B cell (primary cell): Measurements from ENCODE around the gene ABCG5. TPM values are rescaled to one million over a fixed set of nuclear protein-coding genes. Genes with fewer than 3 reads are reported as not detected.

Source experiments
- ATAC-seq: fragments of 200-7000 bp; cut with Tn5 transposase; one replicate; pipeline ENCODE4 v1.10.0; 2021; ENCODE audit warnings: low read depth, mild to moderate bottlenecking, moderate number of reproducible peaks, moderate library complexity
- CTCF ChIA-PET: fragments of 350-600 bp; sonication (Branson Sonifier 250); formaldehyde crosslinking; loops from one replicate; lab custom pipeline; 2021; ENCODE audit warnings: antibody characterized with exemption, inconsistent platforms; lab: Charles Lee
- POLR2A ChIA-PET: fragments of 350-600 bp; sonication (Branson Sonifier 250); formaldehyde crosslinking; loops from one replicate; lab custom pipeline; 2021; ENCODE audit warnings: antibody characterized with exemption; lab: Charles Lee
- DNase-seq: peaks from one replicate; pipeline ENCODE4 v3.0.0; 2013
- H2AFZ ChIP-seq: 2 replicates; pipeline ENCODE4 v1.6.1; 2012; ENCODE audit warnings: mild to moderate bottlenecking, low read depth, low read length; ENCODE audit not compliant: insufficient read depth, poor library complexity, severe bottlenecking
- H3K27ac ChIP-seq, 2 donors: 1 replicate in 1 of 2; 2 replicates in 1 of 2; pipeline ENCODE4 v1.5.1; 2012 to 2013; ENCODE audit warnings: low read length in 2 of 2, mild to moderate bottlenecking in 2 of 2, moderate library complexity in 1 of 2
- H3K27me3 ChIP-seq, 4 experiments: fragments of 200-600 bp in 1 of 4; sonication (generic) in 1 of 4; replicated peaks in 1 of 4; 1 replicate in 2 of 4; 2 replicates in 2 of 4; pipeline versions ENCODE4 v1.6.1 to v1.7.0; 2013 to 2016; ENCODE audit warnings: low read length in 3 of 4, mild to moderate bottlenecking in 2 of 4, mixed read lengths in 1 of 4, moderate library complexity in 1 of 4; ENCODE audit not compliant: insufficient read depth in 4 of 4, control insufficient read depth in 3 of 4; ENCODE audit errors: control extremely low read depth in 1 of 4
- H3K36me3 ChIP-seq, 2 experiments: replicated peaks in 1 of 2; 1 replicate in 1 of 2; 2 replicates in 1 of 2; pipeline versions ENCODE4 v1.6.1 to v1.7.1; 2013; ENCODE audit warnings: low read length in 1 of 2; ENCODE audit not compliant: insufficient read depth in 2 of 2, control insufficient read depth in 1 of 2; ENCODE audit errors: control extremely low read depth in 1 of 2, extremely low read depth in 1 of 2
- H3K4me1 ChIP-seq, 2 donors: fragments of 200-600 bp in 1 of 2; sonication (generic) in 1 of 2; 1 replicate in 1 of 2; 2 replicates in 1 of 2; pipeline versions ENCODE4 v1.5.1 to v1.6.1; 2013 to 2017; ENCODE audit warnings: low read length in 2 of 2; ENCODE audit not compliant: control insufficient read depth in 2 of 2, insufficient read depth in 2 of 2
- H3K4me2 ChIP-seq: replicated peaks from 2 replicates; pipeline ENCODE3; 2012; ENCODE audit warnings: mild to moderate bottlenecking, low read depth, low read length; ENCODE audit not compliant: poor library complexity, severe bottlenecking
- H3K4me3 ChIP-seq, 5 experiments: fragments of 200-600 bp in 1 of 5; sonication (generic) in 1 of 5; 1 replicate in 3 of 5; 2 replicates in 2 of 5; pipeline versions ENCODE4 v1.5.1 to v1.7.0; 2011 to 2016; ENCODE audit warnings: low read length in 4 of 5, mild to moderate bottlenecking in 4 of 5, low read depth in 2 of 5, control low read depth in 1 of 5, moderate library complexity in 1 of 5; ENCODE audit not compliant: insufficient read depth in 1 of 5; ENCODE audit errors: control extremely low read depth in 1 of 5, extremely low read depth in 1 of 5
- H3K79me2 ChIP-seq: fragments of 200-600 bp; sonication (generic); one replicate; pipeline ENCODE4 v1.6.0; 2016; ENCODE audit warnings: low read length; ENCODE audit not compliant: control insufficient read depth, insufficient read depth
- H3K9ac ChIP-seq: fragments of 200-600 bp; sonication (generic); 2 replicates; pipeline ENCODE4 v1.6.1; 2017; ENCODE audit warnings: mild to moderate bottlenecking, low read length, moderate library complexity
- H3K9me3 ChIP-seq, 3 donors: one replicate each; pipeline versions ENCODE4 v1.6.1 to v1.7.1; 2013; ENCODE audit warnings: low read length in 2 of 3; ENCODE audit not compliant: control insufficient read depth in 2 of 3, insufficient read depth in 1 of 3; ENCODE audit errors: control extremely low read depth in 1 of 3
- H4K20me1 ChIP-seq: 2 replicates; pipeline ENCODE4 v1.6.0; 2012; ENCODE audit warnings: mild to moderate bottlenecking, low read length; ENCODE audit not compliant: insufficient read depth, control insufficient read depth, poor library complexity, severe bottlenecking
- H3K27ac Mint-ChIP-seq: one replicate; pipeline ENCODE4 v1.8.0; 2021; ENCODE audit warnings: mixed read lengths
- H3K27me3 Mint-ChIP-seq: one replicate; pipeline ENCODE4 v1.8.0; 2021; ENCODE audit warnings: mixed read lengths
- H3K4me1 Mint-ChIP-seq: one replicate; pipeline ENCODE4 v1.8.0; 2021; ENCODE audit warnings: mixed read lengths
- H3K4me3 Mint-ChIP-seq: one replicate; pipeline ENCODE4 v1.8.0; 2021; ENCODE audit warnings: mixed read lengths
- H3K9me3 Mint-ChIP-seq: one replicate; pipeline ENCODE4 v1.8.0; 2022; ENCODE audit warnings: mixed read lengths; ENCODE audit not compliant: insufficient read depth
- CTCF ChIP-seq: fragments of 200-600 bp; IDR thresholded peaks from one replicate; pipeline ENCODE4 v1.8.0; 2022; ENCODE audit warnings: antibody characterized with exemption, mild to moderate bottlenecking
- EZH2 ChIP-seq: IDR thresholded peaks from 2 replicates; pipeline ENCODE4 v1.6.1; 2012; ENCODE audit warnings: borderline replicate concordance, low read depth, mild to moderate bottlenecking, moderate library complexity, low read length; ENCODE audit not compliant: insufficient read depth, poor library complexity, severe bottlenecking
- WGBS: methylation state at CpG from one replicate; pipeline ENCODE4 v1.1.5; 2013; ENCODE audit warnings: missing lambda C conversion rate; ENCODE audit not compliant: insufficient coverage; 5-methylcytosine and 5-hydroxymethylcytosine counted together
- intact Hi-C: fragments of 100-400 bp; cut with micrococcal nuclease; formaldehyde crosslinking; loops from one replicate; pipeline ENCODE4 v1.10.0; 2022
- polyA plus RNA-seq: library from polyadenylated mRNA; depleted of rRNA; stranded (reverse); fragments of >200 nt; gene quantifications from 2 replicates; pipeline ENCODE4 v1.2.3, GENCODE V29; 2012
- total RNA-seq, 2 donors: library from RNA; stranded (reverse); fragments of 120-200 nt in 1 of 2; gene quantifications; 1 replicate in 1 of 2; 2 replicates in 1 of 2; pipeline versions ENCODE4 v1.2.3 to v1.2.4, GENCODE V29; 2013 to 2022

The ABCG5 gene
- total and polyA plus RNA-seq, 2 donors (not counting 1 experiment from before 2014, with no cell fraction given), result not detected

- Histone ChIP-seq H3K9ac (no peak overlapping the region), H3K27me3 (peaks cover 0 to 8% (median 2%) of the 10 kb centered on the region in 4 experiments), H3K36me3 (no peaks in the 10 kb centered on the region), H3K9me3 (peaks cover 0 to 2% (median 0%) of the 10 kb centered on the region in 3 donors), H4K20me1 (no peaks in the 10 kb centered on the region), H3K4me1 (peaks cover 0 to 6% of the 10 kb centered on the region in 2 donors), H3K79me2 (no peaks in the 10 kb centered on the region), H2AFZ (no peak overlapping the region), H3K4me3 (no peak overlapping the region), H3K27ac (no peak overlapping the region), H3K4me2 (no peak overlapping the region)
- DNase-seq (no peak), ATAC-seq (no peak)
- WGBS, result 94% methylated on average over 21 of the region's 21 CpGs
- peaks cover 5% of the 10 kb centered on the region for H3K4me1 Mint-ChIP-seq
- H3K27me3 Mint-ChIP-seq, result peaks cover 23% of the 10 kb centered on the region
- CTCF ChIA-PET, result no interaction called here
- no peak overlapping the region for H3K27ac Mint-ChIP-seq
- intact Hi-C loops, result no loop called here
- TF ChIP-seq EZH2 (no peak), CTCF (no peak)
- H3K9me3 Mint-ChIP-seq, result no peaks in the 10 kb centered on the region
- POLR2A ChIA-PET, result no interaction called here
- no peak overlapping the region for H3K4me3 Mint-ChIP-seq
Measured at GRCh38 chr2:43852196-43852730, 13.6 kb upstream of the ABCG5 start.

- no peak for ATAC-seq
Measured at GRCh38 chr2:43851011-43851980, 12.7 kb upstream of the ABCG5 start.

More at GRCh38 chr2:43851011-43851980, 12.7 kb upstream of the ABCG5 start:
- Mint-ChIP-seq H3K9me3 (no peaks in the 10 kb centered on the region), H3K4me1 (peaks cover 5% of the 10 kb centered on the region), H3K4me3 (no peak overlapping the region), H3K27me3 (peaks cover 18% of the 10 kb centered on the region), H3K27ac (no peak overlapping the region)
- 93% methylated on average over 19 of the region's 20 CpGs for WGBS
- H3K79me2 ChIP-seq, result no peaks in the 10 kb centered on the region
- H3K9ac ChIP-seq, result no peak overlapping the region
- no peaks in the 10 kb centered on the region for H3K36me3 ChIP-seq
- H3K27me3 ChIP-seq, result peaks cover 0 to 7% (median 3%) of the 10 kb centered on the region in 4 experiments
- no peak overlapping the region for H3K4me2 ChIP-seq
- H4K20me1 ChIP-seq, result no peaks in the 10 kb centered on the region
- peaks cover 0 to 6% of the 10 kb centered on the region in 2 donors for H3K4me1 ChIP-seq
- DNase-seq, result no peak
- TF ChIP-seq EZH2 (no peak), CTCF (no peak)
- ChIA-PET CTCF (no interaction called here), POLR2A (no interaction called here)
- H2AFZ ChIP-seq, result no peak overlapping the region
- no peak overlapping the region for H3K27ac ChIP-seq
- intact Hi-C loops, result no loop called here
- H3K9me3 ChIP-seq, result peaks cover 0 to 2% (median 0%) of the 10 kb centered on the region in 3 donors
- no peak overlapping the region for H3K4me3 ChIP-seq
